Endodermal cell (in vitro differentiated cells): Measurements from ENCODE around the gene ODAD4. TPM values are rescaled to one million over a fixed set of nuclear protein-coding genes. Genes with fewer than 3 reads are reported as not detected.
A peak's percentile ranks its signal among the peaks of the same experiment; 100 is the strongest.

Experiments
- DNase-seq: peaks from one replicate; pipeline ENCODE4 v3.0.0-alpha.2; 2017
- H3K27ac ChIP-seq: 2 replicates; pipeline ENCODE4 v1.5.1; 2013; ENCODE audit warnings: mild to moderate bottlenecking, low read depth, low read length, moderate library complexity
- H3K27me3 ChIP-seq: 2 replicates; pipeline ENCODE4 v1.6.1; 2013; ENCODE audit warnings: mild to moderate bottlenecking, low read length, moderate library complexity; ENCODE audit not compliant: insufficient read depth, control insufficient read depth, poor library complexity, severe bottlenecking
- H3K36me3 ChIP-seq: 2 replicates; pipeline ENCODE4 v1.7.0; 2013; ENCODE audit warnings: mild to moderate bottlenecking, low read length, moderate library complexity; ENCODE audit not compliant: control insufficient read depth, insufficient read depth
- H3K4me1 ChIP-seq: one replicate; pipeline ENCODE4 v1.7.0; 2013; ENCODE audit warnings: low read length; ENCODE audit not compliant: control insufficient read depth, insufficient read depth
- H3K4me3 ChIP-seq: 2 replicates; pipeline ENCODE4 v1.5.1; 2013; ENCODE audit warnings: mild to moderate bottlenecking, low read length, moderate library complexity
- H3K9ac ChIP-seq: 2 replicates; pipeline ENCODE4 v1.6.1; 2013; ENCODE audit warnings: mild to moderate bottlenecking, low read length, moderate library complexity; ENCODE audit not compliant: poor library complexity, severe bottlenecking; ENCODE audit errors: extremely low read depth
- H3K9me3 ChIP-seq: 2 replicates; pipeline ENCODE4 v1.6.1; 2013; ENCODE audit warnings: mild to moderate bottlenecking, low read length, moderate library complexity; ENCODE audit not compliant: control insufficient read depth
- H3K27ac Mint-ChIP-seq: 2 replicates; pipeline ENCODE4 v1.8.0; 2020; ENCODE audit warnings: mixed read lengths
- H3K27me3 Mint-ChIP-seq: 2 replicates; pipeline ENCODE4 v1.8.0; 2021; ENCODE audit warnings: mild to moderate bottlenecking, mixed read lengths; ENCODE audit not compliant: insufficient read depth
- H3K36me3 Mint-ChIP-seq: 2 replicates; pipeline ENCODE4 v1.8.0; 2020; ENCODE audit warnings: low read depth, mixed read lengths
- H3K4me1 Mint-ChIP-seq: 2 replicates; pipeline ENCODE4 v1.8.0; 2020; ENCODE audit warnings: mixed read lengths
- H3K4me3 Mint-ChIP-seq: 2 replicates; pipeline ENCODE4 v1.8.0; 2020; ENCODE audit warnings: mild to moderate bottlenecking, moderate library complexity, mixed read lengths
- H3K9me3 Mint-ChIP-seq: 2 replicates; pipeline ENCODE4 v1.8.0; 2020; ENCODE audit warnings: mild to moderate bottlenecking, mixed read lengths
- CTCF ChIP-seq: fragments of 200-600 bp; sonication (generic); conservative IDR thresholded peaks from 2 replicates; pipeline ENCODE4 v1.5.0; 2021; ENCODE audit warnings: antibody characterized with exemption, mild to moderate bottlenecking
- WGBS, 2 experiments: methylation state at CpG; one replicate each; pipeline versions ENCODE4 v1.1.5 to v1.1.7; 2013; ENCODE audit warnings: missing lambda C conversion rate in 2 of 2, mixed read lengths in 1 of 2; ENCODE audit not compliant: insufficient coverage in 1 of 2, insufficient read length in 1 of 2; 5-methylcytosine and 5-hydroxymethylcytosine counted together
- total RNA-seq, 2 donors: library from RNA; stranded (reverse); fragmentation: NEBNext Ultra II Directional in 1 of 2; extraction: Animal tissue kit (Norgen Biotek cat#: 25700) in 1 of 2; gene quantifications; 2 replicates in 1 of 2; 3 replicates in 1 of 2; pipeline ENCODE4 v1.2.1, GENCODE V29; 2021

The ODAD4 gene
- total RNA-seq, 2 donors from 2014 or later = 3.9 to 4.7 TPM

- TF ChIP-seq CTCF = no peak
Observed at GRCh38 chr17:41895617-41896016, 34.8 kb upstream of the ODAD4 start.

GRCh38 chr17:41896726-41897125 is 33.7 kb upstream of the ODAD4 start:
- no peaks in the 10 kb centered on the region for H3K27me3 ChIP-seq
- H3K9me3 Mint-ChIP-seq = no peaks in the 10 kb centered on the region
- no peaks in the 10 kb centered on the region for H3K4me1 Mint-ChIP-seq
- H3K9me3 ChIP-seq = no peaks in the 10 kb centered on the region
- H3K4me1 ChIP-seq = no peaks in the 10 kb centered on the region
- no peak overlapping the region for H3K9ac ChIP-seq
- peaks cover 90% of the 10 kb centered on the region for H3K36me3 Mint-ChIP-seq
- H3K4me3 Mint-ChIP-seq = no peak overlapping the region
- no peak overlapping the region for H3K4me3 ChIP-seq
- 93 to 100% methylated on average over 5 to 6 of the region's 6 CpGs for WGBS, 2 experiments
- TF ChIP-seq CTCF = peak; percentile 28
- peaks cover 93% of the 10 kb centered on the region for H3K36me3 ChIP-seq
- H3K27ac ChIP-seq = no peak overlapping the region
- H3K27ac Mint-ChIP-seq = peak overlapping the region; percentile 6
- DNase-seq = no peak
- H3K27me3 Mint-ChIP-seq = no peaks in the 10 kb centered on the region

More at GRCh38 chr17:41895617-41896016, 34.8 kb upstream of the ODAD4 start:
- no peak overlapping the region for H3K4me3 Mint-ChIP-seq
- peaks cover 91% of the 10 kb centered on the region for H3K36me3 ChIP-seq
- WGBS, 2 experiments = 88 to 93% methylated on average over 4 to 5 of the region's 5 CpGs
- no peaks in the 10 kb centered on the region for H3K9me3 Mint-ChIP-seq
- H3K27me3 Mint-ChIP-seq = no peaks in the 10 kb centered on the region
- H3K9ac ChIP-seq = no peak overlapping the region
- H3K27me3 ChIP-seq = no peaks in the 10 kb centered on the region
- no peak overlapping the region for H3K4me3 ChIP-seq
- H3K9me3 ChIP-seq = no peaks in the 10 kb centered on the region
- H3K4me1 ChIP-seq = no peaks in the 10 kb centered on the region
- peaks cover 84% of the 10 kb centered on the region for H3K36me3 Mint-ChIP-seq
- no peak for DNase-seq
- peak overlapping the region; percentile 41 for H3K27ac Mint-ChIP-seq
- no peaks in the 10 kb centered on the region for H3K4me1 Mint-ChIP-seq
- H3K27ac ChIP-seq = no peak overlapping the region

- Mint-ChIP-seq H3K4me3 (no peak overlapping the region), H3K9me3 (no peaks in the 10 kb centered on the region)
- peaks cover 89% of the 10 kb centered on the region for H3K36me3 ChIP-seq
Observed at GRCh38 chr17:41901646-41902045, 28.8 kb upstream of the ODAD4 start.

More at GRCh38 chr17:41901646-41902045, 28.8 kb upstream of the ODAD4 start:
- Histone ChIP-seq H3K4me3 (no peak overlapping the region), H3K9ac (no peak overlapping the region), H3K27ac (no peak overlapping the region), H3K27me3 (no peaks in the 10 kb centered on the region), H3K9me3 (no peaks in the 10 kb centered on the region), H3K4me1 (peaks cover 3% of the 10 kb centered on the region)
- no peaks in the 10 kb centered on the region for H3K4me1 Mint-ChIP-seq
- no peak for DNase-seq
- no peak for TF ChIP-seq CTCF
- peaks cover 83% of the 10 kb centered on the region for H3K36me3 Mint-ChIP-seq
- WGBS, 2 experiments = 87 to 98% methylated on average over 7 to 11 of the region's 11 CpGs
- H3K27ac Mint-ChIP-seq = no peak overlapping the region
- H3K27me3 Mint-ChIP-seq = no peaks in the 10 kb centered on the region
